ENCODE data around the gene ZNF19. TPM values are rescaled to one million over a fixed set of nuclear protein-coding genes. Genes with fewer than 3 reads are reported as not detected.

The ZNF19 gene
- total RNA-seq, 6 donors from 2014 or later = 9.4 to 44.0 (median 18.6) TPM

DNA sequence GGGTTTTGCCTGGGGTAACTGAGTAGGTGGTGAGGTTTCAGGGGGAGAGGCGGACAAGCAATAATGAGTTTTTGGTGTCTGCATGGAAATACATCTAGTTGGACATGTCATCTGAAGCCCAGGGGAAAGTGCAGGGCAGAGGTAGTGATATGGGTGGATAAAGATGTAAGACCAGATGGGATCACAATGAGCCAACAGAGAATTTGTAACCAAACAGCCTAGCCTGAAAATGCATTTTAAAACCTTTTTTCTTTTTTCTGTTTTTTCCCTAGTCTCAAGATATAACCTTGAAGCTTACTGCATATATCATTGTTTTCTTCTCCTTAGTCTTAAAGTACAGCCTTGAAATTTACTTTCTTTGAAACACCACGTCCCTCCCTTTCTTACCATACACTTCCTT, 3.7 kb upstream of the ZNF19 start:
- 80 to 82% methylated on average over 2 of the region's 2 CpGs for WGBS, 2 donors
- DNase-seq (no peak), ATAC-seq (ENCODE audit: low FRiP score in 2 of 2) (no peak)
- no peak overlapping the region for H3K27ac ChIP-seq
- H3K36me3 ChIP-seq = no peaks in the 10 kb centered on the region
- TF ChIP-seq EP300 (IDR thresholded peaks at IDR 0.05) (no peak), POLR2A (IDR thresholded peaks at IDR 0.05) (no peak), POLR2AphosphoS5 (IDR thresholded peaks at IDR 0.05) (no peak)
- TF ChIP-seq, protein P1, sequence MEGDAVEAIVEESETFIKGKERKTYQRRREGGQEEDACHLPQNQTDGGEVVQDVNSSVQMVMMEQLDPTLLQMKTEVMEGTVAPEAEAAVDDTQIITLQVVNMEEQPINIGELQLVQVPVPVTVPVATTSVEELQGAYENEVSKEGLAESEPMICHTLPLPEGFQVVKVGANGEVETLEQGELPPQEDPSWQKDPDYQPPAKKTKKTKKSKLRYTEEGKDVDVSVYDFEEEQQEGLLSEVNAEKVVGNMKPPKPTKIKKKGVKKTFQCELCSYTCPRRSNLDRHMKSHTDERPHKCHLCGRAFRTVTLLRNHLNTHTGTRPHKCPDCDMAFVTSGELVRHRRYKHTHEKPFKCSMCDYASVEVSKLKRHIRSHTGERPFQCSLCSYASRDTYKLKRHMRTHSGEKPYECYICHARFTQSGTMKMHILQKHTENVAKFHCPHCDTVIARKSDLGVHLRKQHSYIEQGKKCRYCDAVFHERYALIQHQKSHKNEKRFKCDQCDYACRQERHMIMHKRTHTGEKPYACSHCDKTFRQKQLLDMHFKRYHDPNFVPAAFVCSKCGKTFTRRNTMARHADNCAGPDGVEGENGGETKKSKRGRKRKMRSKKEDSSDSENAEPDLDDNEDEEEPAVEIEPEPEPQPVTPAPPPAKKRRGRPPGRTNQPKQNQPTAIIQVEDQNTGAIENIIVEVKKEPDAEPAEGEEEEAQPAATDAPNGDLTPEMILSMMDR (IDR thresholded peaks at IDR 0.05) = no peak
- H3K9me3 ChIP-seq = no peaks in the 10 kb centered on the region
- no peaks in the 10 kb centered on the region for H3K4me1 ChIP-seq
- no peak overlapping the region for H3K4me3 ChIP-seq
- no peaks in the 10 kb centered on the region for H3K27me3 ChIP-seq

DNA sequence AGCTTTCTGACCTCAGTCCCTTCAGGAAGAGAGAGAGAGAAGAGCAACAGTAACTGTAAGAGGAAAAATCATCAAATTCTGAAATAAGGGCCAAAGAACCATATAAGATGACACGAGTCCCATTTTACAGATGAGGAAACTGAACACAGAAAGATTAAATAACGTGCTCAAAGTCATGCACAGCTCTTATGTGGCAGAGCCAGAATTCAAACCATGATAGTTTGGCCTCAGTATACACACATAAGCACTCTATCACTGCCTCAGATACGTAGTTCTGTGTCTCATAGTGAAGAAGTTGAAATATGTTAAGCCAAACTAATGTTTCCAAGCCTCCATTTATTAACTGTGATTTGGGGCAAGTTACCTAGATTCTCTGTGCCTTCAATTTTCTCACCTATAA, 1.9 kb upstream of the ZNF19 start:
- Histone ChIP-seq H3K27ac (no peak overlapping the region), H3K4me3 (no peak overlapping the region), H3K27me3 (no peaks in the 10 kb centered on the region), H3K36me3 (no peaks in the 10 kb centered on the region), H3K9me3 (no peaks in the 10 kb centered on the region), H3K4me1 (no peaks in the 10 kb centered on the region)
- ATAC-seq (ENCODE audit: low FRiP score in 2 of 2) = no peak
- no peak for DNase-seq
- no peak for TF ChIP-seq EP300 (IDR thresholded peaks at IDR 0.05)
- TF ChIP-seq POLR2A (IDR thresholded peaks at IDR 0.05) = no peak
- TF ChIP-seq, protein P1 (IDR thresholded peaks at IDR 0.05) = no peak
- no peak for TF ChIP-seq POLR2AphosphoS5 (IDR thresholded peaks at IDR 0.05)
- WGBS, 2 donors = 79 to 82% methylated on average over 3 of the region's 3 CpGs

DNA sequence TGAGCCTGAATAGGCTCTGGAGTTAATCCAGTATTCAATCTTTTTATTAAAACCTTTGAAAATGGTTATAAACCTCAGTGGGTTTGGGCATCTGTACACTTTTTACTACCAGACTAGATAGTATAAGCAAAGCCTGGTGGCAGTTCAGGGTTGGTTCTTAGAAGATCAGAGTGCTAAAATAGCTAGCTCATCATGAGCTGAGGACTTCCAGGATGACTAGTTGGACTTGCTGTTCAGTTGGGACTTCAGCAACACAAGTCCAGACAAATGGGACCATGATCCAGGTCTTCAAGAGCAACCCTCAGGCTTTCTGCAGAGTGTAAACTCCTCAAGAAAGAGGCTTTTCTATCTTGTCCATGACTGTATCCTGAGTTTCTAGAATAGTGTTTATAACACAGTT, 1.2 kb upstream of the ZNF19 start:
- no peak overlapping the region for H3K27ac ChIP-seq
- no peaks in the 10 kb centered on the region for H3K4me1 ChIP-seq
- TF ChIP-seq EP300 (IDR thresholded peaks at IDR 0.05) = no peak
- TF ChIP-seq, protein P1 (IDR thresholded peaks at IDR 0.05) = no peak
- no peak for TF ChIP-seq POLR2AphosphoS5 (IDR thresholded peaks at IDR 0.05)
- no peak for TF ChIP-seq POLR2A (IDR thresholded peaks at IDR 0.05)
- DNase-seq (no peak), ATAC-seq (ENCODE audit: low FRiP score in 2 of 2) (no peak)
- no peak overlapping the region for H3K4me3 ChIP-seq
- no peaks in the 10 kb centered on the region for H3K36me3 ChIP-seq
- H3K27me3 ChIP-seq = no peaks in the 10 kb centered on the region
- H3K9me3 ChIP-seq = no peaks in the 10 kb centered on the region

DNA sequence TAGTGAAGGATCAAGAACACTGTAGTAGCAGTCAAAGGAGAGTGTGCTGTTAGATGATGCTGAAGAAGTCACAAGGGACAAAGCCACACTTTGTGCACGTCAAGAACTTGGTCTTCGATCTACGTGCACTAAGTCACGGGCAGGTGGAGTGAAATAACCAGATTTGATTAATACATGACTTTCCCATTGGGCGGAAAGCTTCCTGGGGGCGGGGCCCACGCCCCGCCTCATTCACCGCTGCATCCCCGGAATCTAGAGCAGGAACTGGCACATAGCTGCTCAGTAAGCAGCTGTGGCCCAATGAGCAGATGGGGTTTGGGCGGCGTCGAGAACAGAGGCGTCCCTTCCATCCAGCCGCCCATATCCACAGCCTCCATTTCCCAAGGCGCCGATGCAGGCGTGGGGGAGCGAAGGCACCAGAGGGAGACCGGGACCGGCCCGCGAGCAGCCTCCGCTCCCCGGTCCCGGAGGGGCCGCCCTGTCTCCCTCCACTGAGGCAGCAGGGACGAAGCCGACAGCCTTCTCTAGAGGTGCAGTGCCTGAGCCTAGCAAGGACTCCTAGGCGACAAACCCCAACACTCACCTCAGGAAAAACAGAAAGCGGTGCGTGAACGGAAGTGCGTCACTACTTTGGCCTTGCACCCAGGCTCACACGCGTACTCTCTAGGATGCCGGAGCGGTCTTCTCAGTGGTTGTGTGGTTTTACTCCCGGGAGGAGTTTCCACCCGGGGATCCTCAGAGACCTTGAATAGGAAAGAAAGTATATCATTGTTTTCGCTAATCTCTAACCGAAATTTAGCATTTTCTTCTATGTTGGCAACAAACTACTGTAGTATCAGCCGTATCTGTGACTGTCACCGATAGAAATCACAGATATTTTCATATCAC, 4.9 kb downstream of the ZNF19 start:
- H3K27me3 ChIP-seq = no peaks in the 10 kb centered on the region
- ATAC-seq (ENCODE audit: low FRiP score in 2 of 2) = peak; percentile 96 to 98

More for the DNA sequence above, 4.9 kb downstream of the ZNF19 start:
- peak; percentile 89 to 93 for DNase-seq
- Histone ChIP-seq H3K9me3 (no peaks in the 10 kb centered on the region), H3K4me1 (peaks cover 4 to 12% (median 9%) of the 10 kb centered on the region in 4 donors), H3K36me3 (no peaks in the 10 kb centered on the region), H3K27ac (peak overlapping the region; percentile 93 to 99 (median 96)), H3K4me3 (peak overlapping the region; percentile 68 to 97 (median 96))
- TF ChIP-seq POLR2AphosphoS5 (IDR thresholded peaks at IDR 0.05) (peak; percentile 73 to 93), EP300 (IDR thresholded peaks at IDR 0.05) (no peak), POLR2A (IDR thresholded peaks at IDR 0.05) (peak in 3 of 4 donors; percentile 37 to 84 (median 79))
- TF ChIP-seq, protein P1 (IDR thresholded peaks at IDR 0.05) = peak in 1 of 6 experiments; percentile 14
- whole genome bisulfite sequencing, 2 donors = 2% methylated on average over 18 to 29 of the region's 44 CpGs

All from upper lobe of left lung (tissue), 6 donors.